IPS-18c (cell line): ENCODE results near the gene DPCD.

ENCODE experiments used
- H3K4me3 ChIP-seq: 2 replicates; pipeline ENCODE4 v1.7.0; 2013; ENCODE audit warnings: low read depth, mild to moderate bottlenecking, low read length, moderate library complexity; ENCODE audit not compliant: insufficient read depth
- H3K9me3 ChIP-seq: one replicate; pipeline ENCODE4 v1.6.1; 2013; ENCODE audit warnings: mild to moderate bottlenecking, low read length, moderate library complexity; ENCODE audit not compliant: control insufficient read depth, insufficient read depth

Gene DPCD

GRCh38 chr10:101565370-101565900, 22.7 kb upstream of the DPCD start:
- H3K9me3 ChIP-seq = no peaks in the 10 kb centered on the region
- no peak overlapping the region for H3K4me3 ChIP-seq

- Histone ChIP-seq H3K9me3 (no peaks in the 10 kb centered on the region), H3K4me3 (no peak overlapping the region)
Observed at GRCh38 chr10:101565936-101566332, 22.2 kb upstream of the DPCD start.

GRCh38 chr10:101566333-101567164, 21.6 kb upstream of the DPCD start:
- Histone ChIP-seq H3K4me3 (no peak overlapping the region), H3K9me3 (no peaks in the 10 kb centered on the region)

GRCh38 chr10:101567165-101568006, 20.7 kb upstream of the DPCD start:
- Histone ChIP-seq H3K9me3 (no peaks in the 10 kb centered on the region), H3K4me3 (no peak overlapping the region)

GRCh38 chr10:101568054-101568745, 19.9 kb upstream of the DPCD start:
- Histone ChIP-seq H3K4me3 (no peak overlapping the region), H3K9me3 (no peaks in the 10 kb centered on the region)

GRCh38 chr10:101569323-101569621, 18.8 kb upstream of the DPCD start:
- Histone ChIP-seq H3K4me3 (peak overlapping the region; percentile 58; the same call in 1 of the 2 replicates), H3K9me3 (no peaks in the 10 kb centered on the region)

GRCh38 chr10:101569622-101570427, 18.3 kb upstream of the DPCD start:
- peak overlapping the region; percentile 58 for H3K4me3 ChIP-seq

GRCh38 chr10:101570428-101571270, 17.5 kb upstream of the DPCD start:
- no peaks in the 10 kb centered on the region for H3K9me3 ChIP-seq
- H3K4me3 ChIP-seq = peak overlapping the region; percentile 58

More at GRCh38 chr10:101569622-101570427, 18.3 kb upstream of the DPCD start:
- H3K9me3 ChIP-seq = no peaks in the 10 kb centered on the region

GRCh38 chr10:101571271-101571925, 16.7 kb upstream of the DPCD start:
- no peak overlapping the region for H3K4me3 ChIP-seq
- H3K9me3 ChIP-seq = no peaks in the 10 kb centered on the region

- Histone ChIP-seq H3K9me3 (peaks cover under 1% of the 10 kb centered on the region), H3K4me3 (no peak overlapping the region)
Observed at GRCh38 chr10:101572126-101572525, 16.0 kb upstream of the DPCD start.

- Histone ChIP-seq H3K9me3 (peaks cover 3% of the 10 kb centered on the region), H3K4me3 (no peak overlapping the region)
Observed at GRCh38 chr10:101572785-101573184, 15.3 kb upstream of the DPCD start.

- H3K4me3 ChIP-seq = no peak overlapping the region
- H3K9me3 ChIP-seq = peaks cover 3% of the 10 kb centered on the region
Observed at GRCh38 chr10:101573885-101574753, 14.0 kb upstream of the DPCD start.

- no peak overlapping the region for H3K4me3 ChIP-seq
- peaks cover 3% of the 10 kb centered on the region for H3K9me3 ChIP-seq
Observed at GRCh38 chr10:101575091-101575490, 13.0 kb upstream of the DPCD start.

GRCh38 chr10:101575580-101576210, 12.4 kb upstream of the DPCD start:
- peaks cover 3% of the 10 kb centered on the region for H3K9me3 ChIP-seq
- no peak overlapping the region for H3K4me3 ChIP-seq
